HS-5 (cell line): ENCODE data around the gene FECH.
"Not testable (repeated sequence)": the region's sequence is repeated elsewhere in the genome, so short reads cannot be mapped to it uniquely, and the experiment has no call there.

Source experiments
- DNase-seq: peaks from one replicate; pipeline ENCODE4 v3.0.0-alpha.2; 2012; ENCODE audit warnings: low read depth

FECH gene

GRCh38 chr18:57533006-57533867, 53.3 kb downstream of the FECH start:
- DNase-seq = no peak

GRCh38 chr18:57529151-57529550, 57.4 kb downstream of the FECH start:
- DNase-seq = no peak

DNA sequence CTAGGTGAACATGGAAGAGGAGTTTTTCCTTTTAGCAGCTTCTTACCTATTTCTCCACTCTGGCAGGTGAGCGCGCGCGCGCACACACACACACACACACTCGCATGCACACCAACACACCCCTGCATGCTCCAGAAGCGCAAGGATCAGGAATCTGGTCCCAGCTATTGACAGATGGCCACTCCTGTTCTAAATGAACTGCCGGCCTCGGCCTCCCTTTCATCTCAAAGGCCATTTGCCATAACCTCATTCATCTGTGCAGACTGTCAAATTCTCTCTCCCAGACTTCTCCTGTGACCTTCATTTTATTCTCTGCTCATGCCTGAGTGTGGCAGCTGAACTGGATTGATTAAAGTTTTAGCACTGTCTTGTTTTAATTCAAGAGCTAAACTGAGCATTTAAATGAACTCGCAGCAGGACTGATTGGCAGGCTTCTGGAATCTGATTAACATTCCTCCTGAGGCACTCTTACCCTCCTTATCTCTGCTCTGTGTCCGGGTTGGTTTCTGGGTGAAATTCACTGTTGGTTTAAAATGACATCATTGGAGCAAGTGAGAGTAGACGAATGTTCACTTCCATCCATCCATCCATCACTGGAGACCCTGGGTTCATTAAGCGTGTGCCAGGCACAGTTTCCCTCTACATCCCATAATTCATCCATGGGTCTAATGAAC, 58.8 kb downstream of the FECH start:
- no peak for DNase-seq

DNA sequence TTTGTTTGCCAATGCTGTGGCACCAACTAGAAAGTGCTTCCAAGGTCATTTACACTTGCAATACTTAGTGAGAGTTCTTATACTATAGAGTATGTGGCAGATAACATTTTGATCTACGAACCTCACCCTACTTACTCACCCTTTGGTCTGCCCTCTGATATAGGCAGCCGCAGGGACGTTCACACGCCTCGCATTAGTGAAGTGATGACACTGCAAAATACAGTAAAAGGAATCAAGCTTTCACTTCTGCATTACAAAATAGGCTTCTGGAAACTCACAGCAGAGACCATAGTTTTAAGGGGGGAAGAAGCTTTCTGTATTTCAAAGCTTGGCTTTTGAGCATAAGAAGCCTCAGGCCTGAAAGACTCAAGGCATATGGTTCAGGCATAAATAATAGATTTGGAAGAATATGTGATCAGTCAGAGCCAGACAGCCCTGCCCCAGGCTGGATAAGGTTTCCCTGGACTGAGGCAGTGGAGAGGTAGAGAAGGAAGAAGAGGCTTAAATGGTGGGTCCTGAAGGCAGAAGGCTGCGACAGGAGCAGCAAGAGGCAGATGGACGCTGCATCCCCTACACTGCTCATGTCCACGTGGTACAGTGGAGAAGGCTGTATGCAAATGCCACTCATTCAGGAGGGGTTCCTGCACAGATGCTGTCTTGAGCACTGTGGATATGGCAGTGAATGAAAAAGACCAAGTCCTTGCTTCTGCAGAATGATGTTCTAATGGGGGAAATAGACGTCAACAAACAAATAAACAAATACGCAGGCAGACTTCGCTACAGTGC, 63.1 kb downstream of the FECH start:
- no peak for DNase-seq

GRCh38 chr18:57522348-57522747, 64.2 kb downstream of the FECH start:
- DNase-seq = not testable (repeated sequence)

GRCh38 chr18:57519668-57520424, 66.7 kb downstream of the FECH start:
- DNase-seq = no peak

DNA sequence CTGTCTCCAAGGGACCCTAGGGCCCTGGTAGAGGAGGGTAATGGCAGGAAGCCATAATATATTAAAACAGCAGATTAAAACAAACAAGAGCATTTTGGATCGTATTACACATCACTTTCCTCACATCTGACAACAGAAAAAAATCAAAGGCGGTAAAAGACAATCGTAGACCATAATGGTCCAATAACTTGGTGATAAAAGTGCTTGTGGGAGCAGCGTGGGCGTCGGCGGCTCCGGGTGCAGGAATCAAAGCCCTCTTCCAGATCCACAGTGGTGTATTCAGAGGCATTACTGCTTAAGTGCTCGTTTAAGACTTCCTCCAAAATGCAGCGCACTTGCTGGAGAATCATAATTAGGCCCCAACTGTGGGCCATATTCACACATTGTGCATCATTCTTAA, 68.0 kb downstream of the FECH start:
- no peak for DNase-seq

DNA sequence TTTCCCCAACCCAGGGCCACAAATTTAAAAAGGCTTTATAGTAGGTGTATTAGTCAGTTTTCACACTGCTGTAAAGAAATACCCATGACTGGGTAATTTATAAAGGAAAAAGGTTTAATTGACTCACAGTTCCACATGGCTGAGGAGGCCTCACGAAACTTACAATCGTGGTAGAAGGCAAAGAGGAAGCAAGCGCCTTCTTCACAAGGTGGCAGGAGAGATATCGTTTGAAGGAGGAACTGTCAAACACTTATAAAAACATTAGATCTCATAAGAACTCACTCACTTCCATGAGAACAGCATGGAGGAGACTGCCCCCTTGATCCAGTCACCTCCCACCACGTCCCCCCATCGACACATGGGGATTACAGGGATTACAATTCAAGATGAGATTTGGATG, 70.4 kb downstream of the FECH start:
- no peak for DNase-seq

- no peak for DNase-seq
Measured at GRCh38 chr18:57505231-57505630, 81.3 kb downstream of the FECH start.

DNA sequence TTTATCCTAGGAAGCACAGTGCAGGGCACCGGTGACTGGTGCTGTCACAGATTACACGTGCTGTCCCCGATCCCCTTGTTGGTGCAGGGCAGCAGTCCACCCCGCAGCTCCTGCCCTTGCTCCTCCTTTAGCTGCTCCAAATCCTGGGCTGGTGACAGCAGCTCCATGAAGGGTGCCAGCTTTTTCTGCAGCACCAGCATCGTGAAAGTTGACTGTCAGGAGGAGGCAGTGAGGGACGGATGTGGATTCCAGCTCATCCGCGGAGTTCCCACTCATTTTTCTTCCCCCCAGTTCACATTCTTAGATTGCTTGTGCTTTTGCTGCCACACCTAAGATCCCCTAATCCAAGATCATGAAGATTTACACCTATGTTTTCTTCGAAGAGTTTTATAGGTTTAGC, 83.9 kb downstream of the FECH start:
- DNase-seq = no peak

DNA sequence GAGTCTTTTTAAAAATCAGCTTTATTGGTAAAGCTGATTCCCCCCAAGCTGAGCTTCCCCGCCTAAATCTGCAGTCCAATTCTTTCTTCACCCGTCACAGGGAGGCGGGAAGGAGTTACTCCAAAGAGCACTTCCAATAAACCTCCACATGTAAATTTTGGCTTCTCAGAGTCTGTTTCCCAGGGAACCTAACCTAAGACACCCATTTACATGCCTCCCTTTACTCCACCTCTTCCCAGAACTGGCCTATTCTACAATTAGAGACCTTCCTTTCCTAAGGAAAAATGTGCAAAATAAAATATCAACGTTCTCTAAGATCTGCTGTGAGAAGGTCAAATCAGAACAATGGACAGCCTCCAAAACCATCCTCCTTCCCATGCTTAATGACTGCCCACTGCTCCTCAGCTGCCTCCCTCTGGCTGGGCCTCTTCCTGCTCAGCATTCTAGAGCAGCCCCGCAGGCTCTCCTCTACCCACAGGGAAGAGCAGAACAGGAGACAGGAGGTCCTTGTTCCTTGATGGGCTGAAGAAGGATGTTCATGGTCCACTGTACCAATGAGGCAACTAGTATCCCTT, 87.7 kb downstream of the FECH start:
- DNase-seq = no peak
